Ishikawa (cell line): ENCODE measurements around the gene PSMG2.

Experiments
- CEBPB ChIP-seq: IDR thresholded peaks from 2 replicates; pipeline ENCODE4 v1.6.1; 2012
- CREB1 ChIP-seq: IDR thresholded peaks from 2 replicates; pipeline ENCODE4 v1.6.1; 2012; ENCODE audit warnings: low read depth
- EGR1 ChIP-seq: IDR thresholded peaks from 2 replicates; pipeline ENCODE4 v1.6.1; 2012
- EP300 ChIP-seq: IDR thresholded peaks from 2 replicates; pipeline ENCODE4 v1.6.1; 2012; ENCODE audit warnings: borderline replicate concordance
- NFIC ChIP-seq: IDR thresholded peaks from 2 replicates; pipeline ENCODE4 v1.6.1; 2012
- RAD21 ChIP-seq: IDR thresholded peaks from 2 replicates; pipeline ENCODE4 v1.6.1; 2012; ENCODE audit warnings: low read depth
- REST ChIP-seq: IDR thresholded peaks from 2 replicates; pipeline ENCODE4 v1.6.1; 2012; ENCODE audit warnings: low read depth, mild to moderate bottlenecking
- TAF1 ChIP-seq: IDR thresholded peaks from 2 replicates; pipeline ENCODE4 v1.6.1; 2012; ENCODE audit warnings: low read depth, mild to moderate bottlenecking
- TCF12 ChIP-seq: IDR thresholded peaks from 2 replicates; pipeline ENCODE4 v1.6.1; 2012; ENCODE audit warnings: low read depth

GRCh38 chr18:12769644-12770440, 67.0 kb downstream of the PSMG2 start:
- TF ChIP-seq CREB1 (no peak), TAF1 (no peak), EP300 (no peak), RAD21 (no peak), NFIC (no peak), CEBPB (no peak), REST (no peak), TCF12 (no peak), EGR1 (no peak)
